GM18868 (cell line): ENCODE measurements around the gene PALLD.

Experiments
- ATAC-seq: cut with Tn5 transposase; IDR thresholded peaks from one replicate; pipeline ENCODE4 v1.9.1; 2021; ENCODE audit warnings: mild to moderate bottlenecking, moderate library complexity; ENCODE audit not compliant: unreplicated experiment

Gene PALLD

DNA sequence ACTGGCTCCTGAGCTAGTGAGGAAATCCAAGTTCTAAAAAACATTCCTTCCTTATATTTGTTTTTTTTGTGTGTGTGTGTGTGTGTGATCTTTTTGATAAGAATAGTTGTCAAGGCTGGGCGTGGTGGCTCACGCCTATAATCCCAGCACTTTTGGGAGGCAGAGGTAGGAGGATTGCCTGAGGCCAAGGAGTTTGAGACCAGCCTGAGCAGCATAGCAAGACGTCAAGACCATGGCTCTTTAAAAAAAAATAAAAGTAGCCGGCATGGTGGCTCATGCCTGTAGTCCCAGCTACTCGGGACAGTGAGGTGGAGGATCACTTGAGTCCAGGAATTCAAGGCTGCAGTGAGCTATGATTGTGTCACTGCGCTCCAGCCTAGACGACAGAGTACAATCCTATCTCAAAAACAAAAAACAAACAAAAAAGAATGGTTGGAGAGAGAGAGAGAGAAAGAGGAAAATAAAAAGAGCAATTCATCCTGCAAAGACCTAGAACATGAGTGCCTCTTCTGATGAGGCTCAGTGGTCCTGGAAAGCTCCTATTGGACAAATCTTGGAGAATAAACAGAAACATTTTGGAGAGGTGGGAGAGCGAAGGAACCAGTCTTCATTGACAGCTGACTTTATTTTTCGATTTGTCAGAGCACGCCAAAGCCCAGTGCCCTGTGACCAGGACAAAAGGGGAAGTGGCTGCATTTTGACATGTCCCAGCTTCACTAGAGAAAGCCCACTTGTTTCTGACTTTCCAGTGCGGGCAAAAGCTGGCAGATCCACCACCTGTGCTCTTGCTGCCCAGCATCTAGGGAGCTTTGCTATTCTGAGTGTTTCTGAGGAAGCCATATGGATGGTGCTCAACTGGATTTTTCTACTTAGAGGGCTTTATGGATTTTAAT lies 244.7 kb downstream of the PALLD start:
- ATAC-seq = no peak

DNA sequence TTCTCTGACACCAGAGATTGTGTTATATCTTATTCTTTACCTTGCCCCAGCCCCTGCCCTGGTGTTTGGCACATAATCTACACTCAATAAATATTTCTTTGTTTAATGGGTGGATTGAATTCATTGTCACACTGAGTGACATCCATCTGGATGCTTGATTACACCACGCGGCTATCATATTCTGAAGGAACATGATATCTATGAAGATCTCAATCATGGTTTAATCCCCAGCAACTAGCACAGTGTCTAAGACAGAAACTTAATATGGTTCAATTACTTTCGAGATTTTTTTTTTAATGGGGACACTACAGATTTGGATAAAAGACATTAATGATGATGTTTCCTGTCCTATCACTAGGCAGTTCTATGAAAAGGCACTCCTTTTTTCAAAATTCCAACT lies 246.3 kb downstream of the PALLD start:
- ATAC-seq = no peak

DNA sequence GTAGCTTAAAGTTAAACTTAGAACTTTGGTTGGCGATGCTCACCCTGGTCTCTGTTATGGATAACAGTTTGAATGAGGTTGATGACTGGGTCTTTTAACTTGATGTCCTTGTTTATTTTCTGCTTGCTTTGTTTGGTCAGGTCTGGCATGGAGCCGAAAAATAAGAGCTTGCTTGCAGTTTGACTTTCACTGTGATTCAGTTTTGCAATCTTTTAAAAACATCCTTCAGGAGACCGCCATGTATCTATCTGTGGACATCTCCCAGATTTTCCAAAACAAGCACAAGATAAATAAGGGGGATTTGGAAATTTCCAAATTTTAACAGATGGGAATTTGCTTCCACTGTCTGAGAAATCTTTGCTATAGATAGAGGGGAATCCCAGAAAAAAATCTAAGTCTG lies 246.7 kb downstream of the PALLD start:
- no peak for ATAC-seq

DNA sequence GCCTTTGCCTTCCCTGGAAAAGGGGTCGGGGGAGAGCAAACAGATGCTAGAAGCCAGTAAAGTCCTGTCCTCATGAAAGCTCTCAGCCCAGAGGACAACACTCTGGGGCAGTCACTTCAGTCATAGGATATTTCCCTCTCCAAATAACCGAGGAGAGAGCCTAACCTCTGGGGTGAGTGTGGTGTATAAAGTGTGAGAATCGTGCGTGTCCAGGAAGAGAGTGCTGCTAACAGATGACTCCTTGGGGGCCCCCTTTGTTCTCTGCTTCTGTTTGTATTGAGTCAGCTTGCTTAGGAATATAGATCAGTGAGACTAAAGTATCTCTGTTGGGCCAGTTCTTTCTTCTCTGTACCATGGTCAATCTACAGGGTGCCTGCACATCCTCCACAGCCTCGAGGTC lies 247.2 kb downstream of the PALLD start:
- no peak for ATAC-seq

DNA sequence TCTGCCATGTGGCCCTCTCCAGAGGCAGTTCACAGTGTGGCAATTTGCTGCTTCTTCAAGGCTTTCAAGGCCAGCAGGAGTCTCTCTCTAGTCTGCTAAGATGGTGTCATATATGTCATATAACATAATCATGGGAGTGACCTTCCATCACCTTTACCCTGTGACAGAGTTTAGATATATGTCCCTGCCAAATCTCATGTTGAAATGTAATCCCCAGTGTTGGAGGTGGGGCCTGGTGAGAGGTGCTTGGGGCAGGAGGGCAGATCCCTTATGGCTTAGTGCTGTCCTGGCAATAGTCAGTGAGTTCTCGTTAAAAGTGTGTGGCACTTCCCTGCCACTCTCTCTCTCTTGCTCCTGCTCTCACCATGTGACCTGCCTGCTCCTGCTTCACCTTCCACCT lies 252.0 kb downstream of the PALLD start:
- no peak for ATAC-seq

DNA sequence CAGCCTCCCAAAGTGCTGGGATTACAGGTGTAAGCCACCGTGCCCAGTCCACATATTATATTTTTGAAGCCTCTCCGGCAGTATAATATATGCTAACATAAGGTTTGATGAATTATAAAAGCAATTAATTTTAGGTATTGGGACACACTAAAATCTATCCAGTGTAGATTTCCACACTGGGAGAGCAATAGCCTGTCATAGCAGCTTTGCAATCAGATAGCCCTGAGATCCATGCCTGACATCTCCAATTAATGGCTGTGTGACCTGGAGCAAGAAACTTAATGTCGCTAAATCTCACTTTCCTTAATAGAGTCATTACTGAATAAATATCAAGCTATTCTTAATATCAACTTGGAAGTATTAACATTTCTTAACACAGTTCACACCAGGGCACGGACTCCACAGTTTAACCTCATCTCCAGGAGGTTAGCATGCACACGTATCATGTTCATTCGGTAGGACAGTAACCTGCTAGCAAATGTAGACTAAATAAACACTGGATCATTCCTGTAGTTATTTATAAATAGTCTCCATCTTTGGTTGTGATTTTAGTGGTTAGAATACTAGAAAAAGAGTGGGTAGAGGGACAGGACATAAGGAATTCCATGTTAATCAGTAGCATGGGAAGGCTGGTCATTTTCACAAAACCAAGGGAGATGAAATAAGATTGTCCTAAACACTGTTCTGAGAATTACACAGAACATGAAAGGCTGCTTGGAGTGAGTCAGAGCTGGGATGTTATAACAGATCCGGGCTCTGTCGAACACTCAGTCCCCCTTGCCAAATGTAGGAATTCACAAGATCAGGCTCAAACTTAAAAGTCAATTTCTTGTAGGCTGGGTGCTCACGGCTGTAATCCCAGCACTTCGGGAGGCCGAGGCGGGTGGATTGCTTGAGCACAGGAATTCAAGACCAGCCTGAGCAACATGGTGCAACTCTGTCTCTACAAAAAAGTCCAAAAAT lies 254.7 kb downstream of the PALLD start:
- no peak for ATAC-seq

DNA sequence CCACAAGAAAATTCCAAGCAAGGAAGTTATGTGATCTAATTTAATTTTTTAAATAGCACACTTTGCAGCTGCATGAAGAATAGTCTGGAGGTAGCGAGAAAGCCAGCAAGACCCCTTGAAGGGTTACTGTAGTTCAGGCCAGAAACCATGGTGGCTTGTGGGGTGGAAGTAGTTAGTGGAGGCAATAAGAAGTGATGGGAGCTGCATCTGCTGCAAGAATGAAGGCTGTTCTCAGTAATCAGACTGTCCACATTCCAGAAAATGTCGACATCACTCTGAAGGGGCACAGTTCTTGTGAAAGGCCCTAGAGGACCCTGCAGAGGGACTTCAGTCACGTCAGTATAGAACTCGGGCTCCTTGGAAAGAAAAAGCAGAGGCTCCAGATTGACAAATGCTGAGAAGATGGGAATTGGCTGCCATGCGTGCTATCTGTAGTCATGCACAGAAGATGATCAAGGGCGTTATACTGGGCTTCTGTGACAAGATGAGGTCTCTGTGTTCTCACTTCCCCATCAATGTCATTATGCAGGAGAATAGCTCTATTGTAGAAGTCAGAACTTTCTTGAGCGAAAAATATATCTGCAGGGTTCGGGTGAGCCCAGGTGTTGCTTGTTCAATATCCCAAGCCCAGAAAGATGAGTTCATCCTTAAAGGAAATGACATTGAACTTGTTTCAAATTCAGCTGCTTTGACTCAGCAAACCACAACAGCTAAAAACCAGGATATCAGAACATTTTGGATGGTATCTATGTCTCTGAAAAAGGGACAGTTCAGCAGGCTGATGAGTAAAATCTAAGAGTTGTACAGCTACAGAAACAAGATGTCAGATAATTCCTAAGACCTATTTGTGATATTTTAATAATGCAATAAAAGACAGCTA lies 259.0 kb downstream of the PALLD start:
- no peak for ATAC-seq

DNA sequence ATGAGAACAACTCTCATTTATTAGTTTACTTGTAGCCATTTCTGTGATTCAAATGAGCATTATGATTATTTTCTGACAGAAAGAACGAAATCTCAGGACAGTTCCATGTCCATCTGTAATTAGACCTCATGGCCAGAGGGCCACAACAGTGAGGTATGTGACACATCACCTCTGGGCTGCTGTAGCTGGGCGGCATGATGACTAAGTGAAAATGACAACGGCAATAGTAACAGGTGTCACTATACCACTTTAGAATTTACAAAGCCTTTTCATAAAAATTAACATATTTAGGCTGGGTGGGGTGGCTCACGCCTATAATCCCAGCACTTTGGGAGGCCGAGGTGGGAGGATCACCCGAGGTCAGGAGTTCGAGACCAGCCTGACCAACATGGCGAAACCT lies 260.6 kb downstream of the PALLD start:
- no peak for ATAC-seq

DNA sequence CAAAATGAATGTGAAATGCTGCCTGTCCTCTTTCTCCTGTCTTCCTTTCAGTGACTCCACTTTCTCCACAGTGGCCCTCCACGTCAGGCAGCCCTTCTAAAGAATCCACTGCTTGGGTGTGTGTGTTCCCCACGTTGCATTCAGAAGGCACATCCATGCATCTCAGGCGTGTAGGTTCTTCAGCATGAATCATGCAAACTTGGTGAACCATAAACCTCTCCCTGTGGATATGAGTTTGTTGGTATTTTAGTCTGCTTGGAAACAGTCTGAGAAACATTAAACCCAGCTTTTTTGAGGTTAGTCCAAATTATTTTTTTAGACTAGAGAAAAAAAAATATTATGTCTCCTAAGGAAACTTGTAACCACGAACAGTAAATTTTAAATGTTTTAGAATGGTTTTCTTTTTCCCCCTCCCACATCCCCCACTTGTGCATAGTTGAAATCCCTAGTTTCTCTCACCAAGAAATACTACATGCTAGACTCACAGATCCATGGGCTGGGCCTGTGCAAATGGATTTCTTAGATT lies 261.6 kb downstream of the PALLD start:
- no peak for ATAC-seq

DNA sequence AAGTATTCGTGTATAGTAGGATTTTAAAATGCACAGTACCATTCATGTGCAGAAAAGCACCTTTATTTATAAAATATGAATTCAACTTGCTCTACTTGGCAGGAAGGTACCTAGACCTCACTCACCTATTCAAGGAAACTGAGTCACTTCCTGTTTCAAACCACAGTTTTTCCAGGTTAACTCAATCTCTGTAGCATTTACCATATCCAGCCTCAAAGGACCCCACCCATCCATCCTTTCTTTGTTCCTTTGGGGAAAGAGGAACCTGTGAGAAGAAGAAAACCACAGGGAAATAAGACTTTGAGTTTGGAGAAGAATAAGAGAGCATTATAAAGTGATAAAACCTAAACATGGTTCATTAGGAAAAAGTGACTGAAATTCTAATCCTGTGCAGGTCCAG lies 262.5 kb downstream of the PALLD start:
- ATAC-seq = no peak

DNA sequence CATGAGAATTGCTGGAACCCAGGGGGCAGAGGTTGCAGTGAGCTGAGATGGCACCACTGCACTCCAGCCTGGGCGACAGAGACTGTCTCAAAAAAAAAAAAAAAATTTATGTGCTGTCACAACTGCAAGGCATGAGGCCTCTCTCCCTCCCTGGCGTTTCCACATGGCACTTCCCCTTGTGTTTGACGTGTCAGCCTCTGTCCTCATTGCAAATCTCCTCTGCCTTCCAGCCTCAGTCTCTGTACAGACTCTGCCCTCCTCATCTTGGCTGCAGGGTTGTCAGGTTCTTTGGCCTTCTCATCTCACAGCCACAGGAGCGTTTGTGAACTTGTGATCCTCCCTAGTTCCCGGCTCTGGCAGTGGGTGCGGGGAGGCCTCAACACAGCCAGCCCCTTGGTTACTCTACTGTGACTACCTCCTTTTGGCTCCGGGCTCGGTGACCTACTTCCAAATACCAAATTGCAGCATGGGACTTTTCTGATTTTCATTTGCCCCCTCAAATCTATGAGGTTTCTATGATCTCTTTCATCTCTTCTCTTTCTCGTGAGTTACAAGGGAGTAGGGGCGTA lies 263.2 kb downstream of the PALLD start:
- no peak for ATAC-seq

DNA sequence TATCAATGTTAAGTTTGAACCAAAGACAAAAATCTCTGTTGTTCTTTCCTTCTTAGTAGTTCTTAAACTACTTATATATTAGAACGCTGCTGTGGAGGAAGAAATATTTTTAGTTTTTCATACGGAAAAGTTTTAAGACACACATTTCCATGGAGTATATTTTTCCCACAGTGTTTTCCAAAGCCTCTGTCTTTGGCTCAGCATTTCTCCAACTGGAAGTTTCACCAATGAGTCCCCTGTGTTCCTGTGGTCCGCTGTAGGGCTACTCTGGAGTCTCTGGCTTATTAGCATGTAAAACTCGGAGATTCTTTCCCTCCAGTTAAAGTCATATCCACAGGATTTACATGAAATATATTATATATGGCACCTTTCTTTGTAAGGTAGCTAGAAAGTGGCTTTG lies 264.2 kb downstream of the PALLD start:
- ATAC-seq = no peak

DNA sequence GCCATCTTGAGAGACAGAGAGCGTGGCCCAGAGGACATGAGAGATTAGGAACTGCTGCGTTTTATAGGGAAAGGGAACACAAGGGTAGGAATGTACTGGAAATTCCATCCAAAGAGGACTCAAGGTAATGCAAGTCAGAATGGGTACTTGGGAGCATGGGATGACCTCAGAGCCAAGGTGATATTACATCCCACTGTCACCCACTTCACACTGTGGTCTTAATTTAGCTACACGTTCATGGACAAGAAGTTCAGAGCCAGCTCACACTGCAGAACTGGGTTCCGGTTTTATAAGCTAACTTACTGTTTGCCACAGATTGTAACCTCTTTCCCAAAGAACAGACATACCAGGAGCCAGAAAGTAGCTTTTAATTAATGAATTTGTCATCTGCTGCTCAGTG lies 268.5 kb downstream of the PALLD start:
- ATAC-seq = no peak

DNA sequence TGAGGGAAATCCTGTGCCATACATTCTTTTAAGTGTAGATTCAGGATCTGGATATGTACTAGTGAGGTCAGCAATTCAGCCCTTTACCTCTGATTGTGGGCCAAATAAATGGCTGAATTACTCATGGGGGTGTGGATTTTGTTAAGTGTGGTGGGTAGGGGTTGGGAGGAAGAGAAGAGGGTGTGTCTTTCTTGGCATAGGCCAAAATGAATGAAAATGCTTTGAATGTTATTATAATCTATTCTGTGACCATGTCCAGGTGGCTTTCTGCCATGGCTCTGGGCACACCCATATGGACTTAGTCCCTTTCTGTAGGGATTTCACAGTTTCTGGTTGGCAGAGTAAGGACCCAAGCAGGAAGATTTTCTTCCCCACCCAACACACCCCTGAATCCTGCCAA lies 268.9 kb downstream of the PALLD start:
- ATAC-seq = no peak

DNA sequence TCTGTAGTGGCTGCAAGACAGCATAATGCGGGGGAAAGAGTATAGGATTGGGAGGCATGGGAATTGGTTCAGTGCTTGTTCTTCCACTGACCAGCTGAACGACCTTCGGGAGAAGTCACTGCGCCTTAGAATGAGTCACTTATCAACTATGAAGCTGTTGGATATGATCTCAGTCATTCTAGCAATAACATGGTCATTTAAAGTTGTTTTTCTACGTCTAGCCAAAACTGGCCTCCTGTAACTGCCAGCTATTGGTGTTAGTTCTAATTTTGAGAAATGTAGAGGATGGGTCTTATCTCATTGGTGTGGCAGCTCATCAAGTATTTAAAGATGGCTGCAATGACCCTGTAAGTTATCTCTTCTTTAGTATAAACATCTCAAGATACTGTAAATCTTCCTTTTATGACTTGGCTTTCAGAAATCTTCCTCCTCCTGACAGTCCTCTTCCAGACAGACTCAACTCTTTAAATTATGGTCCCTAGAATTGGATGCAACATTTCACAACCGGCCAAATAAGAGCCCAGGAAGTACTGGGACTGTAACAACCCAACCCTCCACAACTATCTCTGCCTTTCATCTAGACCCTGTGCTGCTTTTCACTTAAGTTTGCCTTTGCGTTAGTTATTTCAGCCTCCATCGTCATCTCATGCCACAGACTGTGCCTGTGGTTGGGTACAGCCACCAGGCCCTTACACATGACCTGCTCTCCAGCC lies 269.9 kb downstream of the PALLD start:
- no peak for ATAC-seq

DNA sequence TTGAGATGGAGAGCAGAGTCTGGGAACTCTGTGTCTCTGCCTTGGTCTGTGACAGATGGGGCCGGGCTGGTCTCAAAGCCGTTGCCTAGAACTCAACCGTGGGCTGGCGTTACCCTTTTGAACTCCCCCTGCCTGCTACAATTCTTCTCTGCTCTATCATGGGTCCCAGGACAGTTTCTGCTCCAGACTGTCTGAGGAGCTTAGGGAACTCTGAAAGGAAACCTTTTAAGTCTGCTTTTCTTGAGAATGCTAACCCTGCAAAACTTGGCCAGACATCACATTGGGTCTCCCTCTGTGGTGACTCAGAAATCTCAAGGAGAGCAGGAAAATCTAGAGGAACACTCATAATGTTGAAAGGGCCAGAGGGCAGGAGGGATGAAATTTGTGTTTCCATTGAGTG lies 272.6 kb downstream of the PALLD start:
- ATAC-seq = no peak

DNA sequence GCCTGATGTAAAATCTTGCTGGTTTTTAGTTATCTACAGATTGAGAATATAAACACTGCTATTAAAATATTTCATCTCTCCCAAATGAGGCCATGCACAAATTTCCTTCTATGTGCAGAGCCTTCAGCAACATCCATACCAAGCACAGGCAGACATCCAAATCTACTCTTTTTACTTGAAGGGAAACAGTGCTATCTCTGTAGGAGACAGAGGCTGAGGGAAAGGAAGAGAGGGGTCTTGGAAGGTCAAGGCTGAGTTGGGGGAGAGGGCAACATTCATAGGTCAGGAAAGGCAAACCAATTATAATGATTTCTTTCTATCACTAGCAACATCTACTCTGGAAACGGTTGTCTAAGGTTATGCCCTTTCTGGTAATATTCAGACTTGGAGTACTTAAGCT lies 273.0 kb downstream of the PALLD start:
- ATAC-seq = no peak

DNA sequence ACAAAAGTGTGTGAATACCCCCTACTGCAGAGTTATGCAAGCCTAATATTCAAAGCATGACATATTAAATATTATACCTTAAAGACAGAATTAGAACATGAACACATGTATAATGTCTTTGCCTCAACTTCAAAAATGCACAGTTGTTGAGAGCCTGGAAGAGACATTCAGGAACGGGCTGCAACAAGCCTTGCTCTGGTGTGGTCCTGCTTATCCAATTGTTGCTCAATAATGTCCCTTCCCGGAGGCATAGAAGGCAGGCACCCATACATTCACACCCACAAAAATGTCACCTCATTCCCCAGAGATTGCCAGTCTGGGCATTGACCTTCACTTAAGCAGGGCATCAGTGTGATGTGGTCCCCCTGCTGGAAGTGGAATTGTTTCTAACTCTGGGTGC lies 274.4 kb downstream of the PALLD start:
- no peak for ATAC-seq

DNA sequence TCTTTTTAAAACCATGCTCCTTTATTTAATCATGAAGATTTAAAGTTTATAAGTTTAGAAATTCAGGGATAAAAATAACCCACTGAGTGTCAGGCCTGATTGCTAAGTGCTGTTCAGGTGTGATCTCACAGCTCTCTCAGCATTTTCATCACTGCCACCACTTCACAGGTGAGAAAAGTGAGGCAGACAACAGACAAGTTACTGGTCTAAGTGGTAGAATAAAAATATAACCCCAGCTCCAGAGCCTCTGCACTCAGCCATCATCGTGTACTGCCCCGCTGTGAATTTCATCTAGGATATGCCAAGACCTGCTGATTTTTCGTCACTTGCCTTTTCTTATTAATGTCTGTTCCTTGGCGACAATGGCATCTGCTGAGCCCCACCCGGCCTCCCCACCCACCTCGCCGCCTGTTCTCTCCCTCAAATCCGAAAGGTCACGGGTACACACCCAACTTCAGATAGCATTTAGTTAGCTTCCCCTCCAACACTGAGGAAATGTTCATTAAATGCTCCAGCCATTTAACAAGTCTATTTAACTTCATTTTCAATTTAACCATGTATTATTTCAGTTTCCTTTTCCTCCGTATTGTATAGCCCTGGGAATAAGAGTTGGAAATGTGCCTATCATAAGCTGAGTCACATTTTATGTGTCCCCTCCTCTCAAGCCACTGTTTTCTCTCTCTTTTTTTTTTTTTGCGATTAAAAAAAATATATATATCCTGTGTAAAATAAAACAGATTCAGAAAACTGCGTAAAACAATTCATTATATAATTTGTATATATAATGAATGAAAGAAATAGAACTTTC lies 276.7 kb downstream of the PALLD start:
- ATAC-seq = no peak
